GM12891 (cell line): ENCODE measurements around the gene EIF4ENIF1.
"Not testable (repeated sequence)": the region's sequence is repeated elsewhere in the genome, so short reads cannot be mapped to it uniquely, and the experiment has no call there.

Experiments used
- DNase-seq: peaks from one replicate; pipeline ENCODE4 v3.0.0; 2011; ENCODE audit warnings: low spot score; ENCODE audit not compliant: insufficient read length
- FAIRE-seq: peaks from 2 replicates; lab custom pipeline; 2011; peaks lifted over from hg19 to GRCh38; lab: Jason Lieb, UNC
- PAX5 ChIP-seq: IDR thresholded peaks from 2 replicates; pipeline ENCODE4 v1.6.1; 2011; ENCODE audit warnings: low read length, moderate library complexity, mild to moderate bottlenecking; ENCODE audit not compliant: insufficient read depth, severe bottlenecking
- POLR2A ChIP-seq: IDR thresholded peaks from 2 replicates; pipeline ENCODE4 v1.6.1; 2011; ENCODE audit warnings: low read depth, low read length, control low read depth
- POLR2AphosphoS5 ChIP-seq: IDR thresholded peaks from 2 replicates; pipeline ENCODE4 v1.6.1; 2011; ENCODE audit warnings: low read depth, low read length, control low read depth
- POU2F2 ChIP-seq: IDR thresholded peaks from 2 replicates; pipeline ENCODE4 v1.6.1; 2011; ENCODE audit warnings: low read depth, mild to moderate bottlenecking, control low read depth, low read length, moderate library complexity
- SPI1 ChIP-seq: IDR thresholded peaks from 2 replicates; pipeline ENCODE4 v1.6.1; 2011; ENCODE audit warnings: low read depth, low read length, control low read depth
- TAF1 ChIP-seq: IDR thresholded peaks from 2 replicates; pipeline ENCODE4 v1.6.1; 2011; ENCODE audit warnings: low read depth, low read length, control low read depth

Gene EIF4ENIF1

DNA sequence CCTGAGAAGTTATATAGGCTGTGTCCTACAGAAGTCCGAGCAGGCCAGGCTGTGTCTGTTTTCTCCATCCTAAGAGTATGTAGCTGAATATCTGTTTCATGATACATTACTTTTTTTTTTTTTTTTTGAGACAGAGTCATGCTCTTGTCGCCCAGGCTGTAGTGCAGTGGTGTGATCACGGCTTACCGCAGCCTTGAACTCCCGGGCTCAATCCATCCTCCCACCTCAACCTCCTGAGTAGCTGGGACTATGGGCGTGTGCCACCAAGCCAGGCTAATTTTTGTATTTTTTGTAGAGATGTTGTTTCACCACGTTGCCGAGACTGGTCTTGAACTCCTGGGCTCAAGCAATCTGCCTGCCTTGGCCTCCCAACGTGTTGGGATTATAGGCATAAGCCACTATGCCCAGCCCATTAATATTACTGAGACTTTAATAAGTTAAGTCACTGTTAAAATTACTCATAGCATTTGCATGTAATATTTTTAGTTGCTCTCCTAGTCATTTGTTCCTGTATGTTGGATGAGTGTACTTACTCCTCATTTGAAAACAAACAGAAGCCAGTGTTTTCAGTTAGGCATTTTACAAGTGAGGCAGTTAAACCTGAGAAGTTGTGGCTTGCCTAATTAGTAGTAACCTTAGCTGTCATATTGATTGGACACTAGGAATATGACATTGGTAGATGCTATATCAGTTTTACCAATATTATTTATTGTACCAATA, 64.2 kb downstream of the EIF4ENIF1 start:
- DNase-seq: no peak
- FAIRE-seq: no peak
- TF ChIP-seq POLR2A (no peak), POU2F2 (no peak), PAX5 (no peak), POLR2AphosphoS5 (no peak), TAF1 (no peak), SPI1 (no peak)

- not testable (repeated sequence) for DNase-seq, FAIRE-seq
These were observed 87.3 kb downstream of the EIF4ENIF1 start for GRCh38 chr22:31402350-31402749.

- TF ChIP-seq POLR2A (no peak), TAF1 (no peak), SPI1 (no peak), PAX5 (no peak), POLR2AphosphoS5 (no peak), POU2F2 (no peak)
- DNase-seq (no peak), FAIRE-seq (no peak)
These were observed 89.6 kb downstream of the EIF4ENIF1 start for GRCh38 chr22:31400023-31400397.

DNA sequence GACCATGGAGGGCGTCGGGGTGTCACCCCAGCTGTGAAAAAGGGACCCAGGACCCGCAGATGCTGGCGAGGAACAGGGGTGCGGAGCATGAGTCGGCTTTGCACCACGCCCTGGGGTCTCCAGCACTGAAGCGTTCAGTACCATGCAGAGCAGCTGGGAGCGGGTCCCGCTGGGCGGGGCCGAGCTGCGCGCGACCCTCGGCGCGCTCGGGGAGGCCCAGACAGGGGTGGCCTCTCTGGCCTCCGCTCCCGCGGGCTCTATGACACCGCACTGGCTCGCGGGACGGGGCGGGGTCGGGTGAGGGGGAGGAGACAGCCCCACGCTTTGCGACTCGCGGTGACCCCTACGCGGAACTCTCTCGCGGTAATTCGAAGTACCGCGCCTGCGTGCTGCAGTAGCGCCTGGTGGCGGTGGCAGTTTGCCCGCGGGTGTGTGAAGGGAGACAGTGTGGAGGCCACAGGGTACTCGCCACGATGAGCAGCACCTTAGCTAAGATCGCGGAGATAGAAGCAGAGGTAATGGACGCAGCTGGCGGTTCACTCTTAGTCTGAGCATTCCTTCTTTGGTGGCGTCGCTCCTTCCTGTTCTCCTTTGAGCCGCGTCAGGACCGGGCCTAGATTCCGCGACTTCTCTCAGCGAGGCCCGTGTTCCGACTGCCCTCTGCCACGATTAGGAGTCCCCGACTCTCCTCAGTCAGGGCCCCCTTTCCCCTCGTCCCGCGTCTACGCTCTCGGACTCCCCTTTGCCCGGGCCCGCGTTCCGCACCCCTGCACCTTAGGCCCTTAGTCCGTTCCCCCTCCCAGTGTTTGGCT, 90.2 kb downstream of the EIF4ENIF1 start, which contains the start of gene DRG1:
TSS of gene DRG1 (plus strand) at position 394 of the 812 bp plus-strand sequence. CDS start at position 474, 80 bp downstream.
- FAIRE-seq (peak; percentile 100), DNase-seq (peak; percentile 98)
- TF ChIP-seq POLR2A: peak; percentile 99
- TF ChIP-seq SPI1: no peak
- peak; percentile 97 for TF ChIP-seq POLR2AphosphoS5
- TF ChIP-seq TAF1: peak; percentile 90
- peak; percentile 61 for TF ChIP-seq POU2F2
- TF ChIP-seq PAX5: peak; percentile 85

- TF ChIP-seq PAX5 (no peak), POLR2AphosphoS5 (no peak), SPI1 (no peak)
- no peak for FAIRE-seq
- no peak for DNase-seq
These were observed 91.4 kb downstream of the EIF4ENIF1 start for GRCh38 chr22:31398231-31398630.

DNA sequence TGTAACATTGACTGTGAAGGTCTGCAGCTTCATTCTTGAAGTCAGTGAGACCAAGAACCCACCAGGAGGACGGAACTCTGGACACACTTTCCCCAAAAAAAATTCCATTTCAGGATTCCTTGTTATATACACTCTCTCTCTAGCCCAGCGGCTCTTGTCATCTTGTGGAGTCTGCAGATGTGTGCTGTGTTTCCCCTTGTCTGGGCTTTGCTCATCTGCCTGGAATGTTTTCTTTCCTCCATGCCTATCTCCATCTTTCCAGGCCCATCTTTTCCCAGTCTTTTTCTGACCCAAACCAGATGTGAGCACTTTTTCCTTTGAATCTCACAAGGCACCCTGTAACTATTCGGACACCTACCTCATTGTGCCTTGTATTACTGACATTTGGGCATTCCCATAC, 95.3 kb downstream of the EIF4ENIF1 start:
- no peak for TF ChIP-seq SPI1
- no peak for TF ChIP-seq PAX5
- no peak for TF ChIP-seq POU2F2
- TF ChIP-seq POLR2AphosphoS5: no peak
- no peak for TF ChIP-seq TAF1
- no peak for TF ChIP-seq POLR2A
- FAIRE-seq (no peak), DNase-seq (no peak)

GRCh38 chr22:31393893-31394292, 95.7 kb downstream of the EIF4ENIF1 start:
- no peak for TF ChIP-seq TAF1
- no peak for TF ChIP-seq SPI1
- TF ChIP-seq POU2F2: no peak
- no peak for TF ChIP-seq POLR2A
- TF ChIP-seq POLR2AphosphoS5: no peak
- no peak for TF ChIP-seq PAX5
- FAIRE-seq (no peak), DNase-seq (no peak)
